SH-SY5Y (cell line): ENCODE measurements around the gene EPHX1.

Source experiments
- GATA2 ChIP-seq: IDR thresholded peaks from 2 replicates; pipeline ENCODE4 v1.6.1; 2011; ENCODE audit warnings: mild to moderate bottlenecking, low read depth, low read length
- GATA3 ChIP-seq: IDR thresholded peaks from 2 replicates; pipeline ENCODE4 v1.6.1; 2011; ENCODE audit warnings: low read depth, mild to moderate bottlenecking, low read length, moderate library complexity

DNA sequence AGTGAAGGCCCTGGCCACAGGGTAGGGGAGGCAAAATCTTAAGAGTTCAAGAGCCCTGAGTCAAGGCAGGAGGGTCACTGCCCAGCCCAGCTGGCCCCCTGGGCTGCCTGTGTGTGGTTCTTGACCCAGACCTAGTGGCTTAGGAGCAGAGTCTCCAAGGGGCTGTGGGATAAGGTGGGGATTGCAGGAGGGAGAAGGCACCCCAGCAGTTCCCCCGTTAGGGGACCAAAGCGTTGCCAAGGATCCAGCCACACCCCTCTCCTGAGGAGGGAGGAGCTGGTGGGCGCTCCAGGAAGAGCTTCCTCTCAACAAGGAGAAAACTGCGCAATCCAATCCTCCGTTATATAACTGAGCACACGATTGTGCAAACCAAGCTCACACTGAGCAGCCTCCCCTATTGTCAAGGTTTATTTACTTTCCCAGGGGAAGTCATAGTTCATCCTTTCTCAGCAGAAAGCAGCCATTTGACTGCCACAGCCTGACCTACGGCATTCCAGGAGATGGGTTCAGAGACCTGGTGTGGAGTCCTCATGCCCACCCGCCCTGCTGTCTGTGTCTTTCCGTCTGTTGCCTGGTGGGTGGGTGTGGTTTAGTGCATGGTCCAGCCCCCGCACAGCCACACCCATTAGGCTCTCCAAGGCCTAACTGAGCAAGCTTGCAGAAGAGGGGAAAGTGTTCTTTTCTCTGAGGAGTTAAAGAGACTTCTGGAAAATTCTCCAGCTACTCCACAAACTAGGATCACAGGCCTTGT is 3.5 kb downstream of the EPHX1 start:
- TF ChIP-seq GATA3, result no peak
- TF ChIP-seq GATA2, result no peak
